ENCODE measurements around the gene JDP2.

Gene JDP2

GRCh38 chr14:75496755-75497154 lies 68.9 kb downstream of the JDP2 start:
- TF ChIP-seq CTCF (conservative IDR thresholded peaks at IDR 0.05; ENCODE audit: low read depth, low read length) = no peak
- no peak overlapping the region for H3K4me3 ChIP-seq (ENCODE audit: low read depth, low read length)
- DNase-seq (ENCODE audit: low read depth) = no peak

GRCh38 chr14:75497191-75497590 lies 69.4 kb downstream of the JDP2 start:
- no peak overlapping the region for H3K4me3 ChIP-seq (ENCODE audit: low read depth, low read length)
- no peak for DNase-seq (ENCODE audit: low read depth)
- no peak for TF ChIP-seq CTCF (conservative IDR thresholded peaks at IDR 0.05; ENCODE audit: low read depth, low read length)

- DNase-seq (ENCODE audit: low read depth) = no peak
- H3K4me3 ChIP-seq (ENCODE audit: low read depth, low read length) = no peak overlapping the region
- no peak for TF ChIP-seq CTCF (conservative IDR thresholded peaks at IDR 0.05; ENCODE audit: low read depth, low read length)
Measured at GRCh38 chr14:75497701-75498100, 69.9 kb downstream of the JDP2 start.

GRCh38 chr14:75499084-75499875 lies 71.5 kb downstream of the JDP2 start:
- no peak for DNase-seq (ENCODE audit: low read depth)
- no peak overlapping the region for H3K4me3 ChIP-seq (ENCODE audit: low read depth, low read length)
- no peak for TF ChIP-seq CTCF (conservative IDR thresholded peaks at IDR 0.05; ENCODE audit: low read depth, low read length)

GRCh38 chr14:75501080-75501479 lies 73.3 kb downstream of the JDP2 start:
- peak; percentile 16 for DNase-seq (ENCODE audit: low read depth)

GRCh38 chr14:75504411-75504810 lies 76.6 kb downstream of the JDP2 start:
- DNase-seq (ENCODE audit: low read depth) = no peak
- H3K4me3 ChIP-seq (ENCODE audit: low read depth, low read length) = no peak overlapping the region
- no peak for TF ChIP-seq CTCF (conservative IDR thresholded peaks at IDR 0.05; ENCODE audit: low read depth, low read length)

More at GRCh38 chr14:75501080-75501479, 73.3 kb downstream of the JDP2 start:
- no peak overlapping the region for H3K4me3 ChIP-seq (ENCODE audit: low read depth, low read length)
- no peak for TF ChIP-seq CTCF (conservative IDR thresholded peaks at IDR 0.05; ENCODE audit: low read depth, low read length)

GRCh38 chr14:75506930-75507329 lies 79.1 kb downstream of the JDP2 start:
- TF ChIP-seq CTCF (conservative IDR thresholded peaks at IDR 0.05; ENCODE audit: low read depth, low read length) = no peak
- DNase-seq (ENCODE audit: low read depth) = no peak
- H3K4me3 ChIP-seq (ENCODE audit: low read depth, low read length) = no peak overlapping the region

All from choroid plexus epithelial cell (primary cell).